ENCODE measurements around the gene MAP3K10. TPM values are rescaled to one million over a fixed set of nuclear protein-coding genes. Genes with fewer than 3 reads are reported as not detected.

Gene MAP3K10
- total RNA-seq, 1 experiment from 2014 or later: 11.8 TPM

DNA sequence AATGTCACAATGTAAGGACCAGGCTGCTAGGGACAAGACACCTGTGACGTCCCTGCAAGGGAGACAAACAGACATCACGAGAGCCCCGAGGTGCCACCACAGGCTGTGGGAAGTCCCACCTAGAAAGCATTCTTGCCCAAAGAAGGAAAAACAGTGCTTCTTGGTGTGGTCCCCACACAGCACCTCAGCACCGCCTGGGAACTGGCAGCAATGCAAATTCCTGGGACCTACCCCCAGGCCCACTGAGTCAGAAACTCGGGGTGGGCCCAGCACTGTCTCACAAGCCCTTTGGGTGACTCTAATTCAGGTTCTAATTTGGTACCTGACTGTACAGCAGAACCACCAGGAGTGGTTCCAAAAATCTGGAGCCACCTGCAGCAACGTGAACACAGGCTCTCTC, 49.1 kb downstream of the MAP3K10 start:
- no peaks in the 10 kb centered on the region for H3K27me3 Mint-ChIP-seq (ENCODE audit: insufficient read depth, unreplicated experiment)
- H3K27ac Mint-ChIP-seq (ENCODE audit: unreplicated experiment): no peak overlapping the region
- Histone ChIP-seq H3K4me1 (no peaks in the 10 kb centered on the region), H3K4me3 (ENCODE audit: low read depth, low read length) (no peak overlapping the region), H3K36me3 (ENCODE audit: control insufficient read depth, insufficient read depth, low read length) (peaks cover 4% of the 10 kb centered on the region), H3K9me3 (no peaks in the 10 kb centered on the region), H3K27me3 (replicated peaks; ENCODE audit: control insufficient read depth, insufficient read depth, low read length) (no peaks in the 10 kb centered on the region)
- no peak for DNase-seq
- no peaks in the 10 kb centered on the region for H3K4me1 Mint-ChIP-seq (ENCODE audit: low read depth, unreplicated experiment)
- POLR2A ChIA-PET: no interaction called here
- no TSS peak for BruUV-seq (replicated peaks)
- peaks cover 25% of the 10 kb centered on the region for H3K36me3 Mint-ChIP-seq (ENCODE audit: insufficient read depth, unreplicated experiment)
- intact Hi-C loops (cut with micrococcal nuclease; ENCODE audit: unreplicated experiment): no loop called here
- no peaks in the 10 kb centered on the region for H3K9me3 Mint-ChIP-seq (ENCODE audit: unreplicated experiment)
- CTCF ChIA-PET: no interaction called here
- TF ChIP-seq, protein P1, sequence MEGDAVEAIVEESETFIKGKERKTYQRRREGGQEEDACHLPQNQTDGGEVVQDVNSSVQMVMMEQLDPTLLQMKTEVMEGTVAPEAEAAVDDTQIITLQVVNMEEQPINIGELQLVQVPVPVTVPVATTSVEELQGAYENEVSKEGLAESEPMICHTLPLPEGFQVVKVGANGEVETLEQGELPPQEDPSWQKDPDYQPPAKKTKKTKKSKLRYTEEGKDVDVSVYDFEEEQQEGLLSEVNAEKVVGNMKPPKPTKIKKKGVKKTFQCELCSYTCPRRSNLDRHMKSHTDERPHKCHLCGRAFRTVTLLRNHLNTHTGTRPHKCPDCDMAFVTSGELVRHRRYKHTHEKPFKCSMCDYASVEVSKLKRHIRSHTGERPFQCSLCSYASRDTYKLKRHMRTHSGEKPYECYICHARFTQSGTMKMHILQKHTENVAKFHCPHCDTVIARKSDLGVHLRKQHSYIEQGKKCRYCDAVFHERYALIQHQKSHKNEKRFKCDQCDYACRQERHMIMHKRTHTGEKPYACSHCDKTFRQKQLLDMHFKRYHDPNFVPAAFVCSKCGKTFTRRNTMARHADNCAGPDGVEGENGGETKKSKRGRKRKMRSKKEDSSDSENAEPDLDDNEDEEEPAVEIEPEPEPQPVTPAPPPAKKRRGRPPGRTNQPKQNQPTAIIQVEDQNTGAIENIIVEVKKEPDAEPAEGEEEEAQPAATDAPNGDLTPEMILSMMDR (IDR thresholded peaks at IDR 0.05; ENCODE audit: insufficient read depth in 1 of 2, low read depth in 1 of 2, low read length in 1 of 2, severe bottlenecking in 1 of 2, unreplicated experiment in 1 of 2): no peak
- H3K4me3 Mint-ChIP-seq (ENCODE audit: unreplicated experiment): no peak overlapping the region

DNA sequence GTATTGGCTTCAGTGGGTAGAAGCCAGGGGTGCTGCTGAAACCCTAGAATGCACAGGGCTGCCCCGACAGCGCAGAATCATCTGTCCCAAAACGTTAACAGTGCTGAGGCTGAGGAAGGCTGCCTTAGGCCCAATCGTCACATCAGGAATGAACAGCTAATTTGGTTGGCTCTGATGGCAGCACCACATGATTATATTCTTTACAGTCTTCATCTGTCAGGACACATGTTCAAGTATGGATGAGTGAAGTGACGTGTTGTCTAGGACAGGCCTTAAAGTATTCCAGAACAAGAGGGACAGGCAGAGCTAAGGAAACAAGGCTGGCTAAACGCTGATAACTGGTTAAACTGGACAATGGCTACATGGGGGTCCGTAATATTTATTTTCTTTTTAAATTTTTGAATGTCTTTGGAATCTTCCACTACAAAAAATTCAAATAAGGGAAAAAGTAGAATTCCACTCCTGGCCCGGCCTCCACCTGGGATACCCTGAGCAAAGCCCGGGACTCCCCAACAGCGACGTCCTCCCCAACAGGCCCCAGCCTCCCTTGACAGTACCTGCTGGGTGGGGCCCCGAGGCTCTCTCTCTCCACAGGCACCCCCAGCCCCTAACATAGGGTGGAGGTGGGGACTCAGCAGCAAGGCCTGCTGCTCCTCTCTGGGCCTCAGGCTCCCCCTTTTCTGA, 50.0 kb downstream of the MAP3K10 start:
- TF ChIP-seq, protein P1 (IDR thresholded peaks at IDR 0.05; ENCODE audit: insufficient read depth in 1 of 2, low read depth in 1 of 2, low read length in 1 of 2, severe bottlenecking in 1 of 2, unreplicated experiment in 1 of 2): no peak
- no peaks in the 10 kb centered on the region for H3K4me1 ChIP-seq
- no TSS peak for BruUV-seq (replicated peaks)
- ChIA-PET CTCF (no interaction called here), POLR2A (no interaction called here)
- intact Hi-C loops (cut with micrococcal nuclease; ENCODE audit: unreplicated experiment): no loop called here
- H3K4me3 ChIP-seq (ENCODE audit: low read depth, low read length): no peak overlapping the region
- Mint-ChIP-seq H3K4me1 (ENCODE audit: low read depth, unreplicated experiment) (no peaks in the 10 kb centered on the region), H3K27me3 (ENCODE audit: insufficient read depth, unreplicated experiment) (no peaks in the 10 kb centered on the region), H3K9me3 (ENCODE audit: unreplicated experiment) (no peaks in the 10 kb centered on the region), H3K4me3 (ENCODE audit: unreplicated experiment) (no peak overlapping the region), H3K27ac (ENCODE audit: unreplicated experiment) (no peak overlapping the region), H3K36me3 (ENCODE audit: insufficient read depth, unreplicated experiment) (peaks cover 30% of the 10 kb centered on the region)
- H3K36me3 ChIP-seq (ENCODE audit: control insufficient read depth, insufficient read depth, low read length): peaks cover 3% of the 10 kb centered on the region
- no peaks in the 10 kb centered on the region for H3K9me3 ChIP-seq
- no peak for DNase-seq
- no peaks in the 10 kb centered on the region for H3K27me3 ChIP-seq (replicated peaks; ENCODE audit: control insufficient read depth, insufficient read depth, low read length)

DNA sequence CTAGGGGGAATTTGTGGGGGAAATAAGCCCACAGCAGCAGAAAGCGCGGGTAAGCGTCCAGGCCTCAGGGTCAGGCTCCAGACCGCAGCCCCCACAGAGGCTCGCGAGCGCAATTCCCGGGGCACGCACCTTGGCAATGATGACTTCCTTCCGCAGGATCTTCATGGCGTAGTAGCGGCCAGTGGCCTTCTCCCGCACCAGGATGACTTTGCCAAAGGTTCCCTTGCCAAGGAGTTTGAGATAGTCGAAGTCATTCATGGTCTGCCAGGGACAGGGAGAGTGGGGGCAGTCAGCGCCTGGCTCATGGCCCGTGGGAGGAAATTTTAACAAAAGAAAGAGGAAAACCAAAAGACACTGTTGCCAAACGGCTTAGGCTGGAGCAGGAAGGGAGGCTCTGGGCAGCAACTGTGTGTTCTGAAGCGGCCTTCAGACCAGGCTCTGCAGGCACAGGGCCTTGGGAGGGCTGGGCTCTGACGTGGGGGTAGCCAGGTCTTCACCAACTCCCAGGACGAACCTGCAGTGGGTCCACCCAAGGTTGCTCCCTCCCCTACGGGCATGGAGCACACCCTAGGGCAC, 50.7 kb downstream of the MAP3K10 start:
- no peaks in the 10 kb centered on the region for H3K9me3 ChIP-seq
- TF ChIP-seq, protein P1 (IDR thresholded peaks at IDR 0.05; ENCODE audit: insufficient read depth in 1 of 2, low read depth in 1 of 2, low read length in 1 of 2, severe bottlenecking in 1 of 2, unreplicated experiment in 1 of 2): no peak
- no peaks in the 10 kb centered on the region for H3K27me3 Mint-ChIP-seq (ENCODE audit: insufficient read depth, unreplicated experiment)
- intact Hi-C loops (cut with micrococcal nuclease; ENCODE audit: unreplicated experiment): no loop called here
- POLR2A ChIA-PET: no interaction called here
- no TSS peak for BruUV-seq (replicated peaks)
- no peaks in the 10 kb centered on the region for H3K9me3 Mint-ChIP-seq (ENCODE audit: unreplicated experiment)
- no peak overlapping the region for H3K4me3 Mint-ChIP-seq (ENCODE audit: unreplicated experiment)
- peaks cover 3% of the 10 kb centered on the region for H3K36me3 ChIP-seq (ENCODE audit: control insufficient read depth, insufficient read depth, low read length)
- H3K4me1 ChIP-seq: no peaks in the 10 kb centered on the region
- no peaks in the 10 kb centered on the region for H3K4me1 Mint-ChIP-seq (ENCODE audit: low read depth, unreplicated experiment)
- H3K36me3 Mint-ChIP-seq (ENCODE audit: insufficient read depth, unreplicated experiment): peaks cover 30% of the 10 kb centered on the region
- H3K27ac Mint-ChIP-seq (ENCODE audit: unreplicated experiment): no peak overlapping the region
- CTCF ChIA-PET: no interaction called here
- no peak for DNase-seq
- no peaks in the 10 kb centered on the region for H3K27me3 ChIP-seq (replicated peaks; ENCODE audit: control insufficient read depth, insufficient read depth, low read length)
- no peak overlapping the region for H3K4me3 ChIP-seq (ENCODE audit: low read depth, low read length)

Data from Caco-2 (cell line).